KMS-11 (cell line): ENCODE results near the gene DDX31.

Source experiments
- H2AFZ ChIP-seq: fragments of 200-600 bp; sonication (generic); 2 replicates; pipeline ENCODE4 v1.6.1; 2016; ENCODE audit warnings: antibody characterized with exemption, mixed run types, low read depth
- H3K27ac ChIP-seq: fragments of 200-600 bp; sonication (generic); 2 replicates; pipeline ENCODE4 v1.6.1; 2016; ENCODE audit warnings: mild to moderate bottlenecking, mixed run types
- H3K27me3 ChIP-seq: fragments of 200-600 bp; sonication (generic); 2 replicates; pipeline ENCODE4 v1.6.1; 2017; ENCODE audit warnings: mild to moderate bottlenecking, low read depth, mixed run types, moderate library complexity; ENCODE audit not compliant: insufficient read depth
- H3K36me3 ChIP-seq: fragments of 200-600 bp; sonication (generic); 2 replicates; pipeline ENCODE4 v1.6.1; 2017; ENCODE audit warnings: mild to moderate bottlenecking, mixed run types; ENCODE audit not compliant: insufficient read depth
- H3K4me1 ChIP-seq: fragments of 200-600 bp; sonication (generic); 2 replicates; pipeline ENCODE4 v1.6.1; 2016; ENCODE audit warnings: mild to moderate bottlenecking, low read depth, mixed run types; ENCODE audit not compliant: poor library complexity, severe bottlenecking
- H3K4me2 ChIP-seq: fragments of 200-600 bp; sonication (generic); 2 replicates; pipeline ENCODE4 v1.7.0; 2016; ENCODE audit warnings: mild to moderate bottlenecking, mixed run types
- H3K4me3 ChIP-seq: fragments of 200-600 bp; sonication (generic); IDR thresholded peaks from 2 replicates; pipeline ENCODE4 v1.6.1; 2017; ENCODE audit warnings: low read depth, low read length, mixed read lengths; ENCODE audit not compliant: insufficient read depth
- H3K79me2 ChIP-seq: fragments of 200-600 bp; sonication (generic); 2 replicates; pipeline ENCODE4 v1.6.1; 2016; ENCODE audit warnings: low read depth, mixed run types; ENCODE audit not compliant: insufficient read depth
- H3K9ac ChIP-seq: fragments of 200-600 bp; sonication (generic); 2 replicates; pipeline ENCODE4 v1.6.1; 2016; ENCODE audit warnings: mild to moderate bottlenecking, mixed run types
- H4K20me1 ChIP-seq: fragments of 200-600 bp; sonication (generic); 2 replicates; pipeline ENCODE4 v1.6.1; 2016; ENCODE audit warnings: mild to moderate bottlenecking, mixed run types; ENCODE audit not compliant: insufficient read depth
- TF ChIP-seq, protein P1 (sequence below): fragments of 200-600 bp; sonication (generic); conservative IDR thresholded peaks from 2 replicates; pipeline ENCODE4 v1.6.1; 2017; ENCODE audit warnings: low read depth, mild to moderate bottlenecking, antibody characterized with exemption, low read length, moderate library complexity, mixed read lengths

The DDX31 gene

DNA sequence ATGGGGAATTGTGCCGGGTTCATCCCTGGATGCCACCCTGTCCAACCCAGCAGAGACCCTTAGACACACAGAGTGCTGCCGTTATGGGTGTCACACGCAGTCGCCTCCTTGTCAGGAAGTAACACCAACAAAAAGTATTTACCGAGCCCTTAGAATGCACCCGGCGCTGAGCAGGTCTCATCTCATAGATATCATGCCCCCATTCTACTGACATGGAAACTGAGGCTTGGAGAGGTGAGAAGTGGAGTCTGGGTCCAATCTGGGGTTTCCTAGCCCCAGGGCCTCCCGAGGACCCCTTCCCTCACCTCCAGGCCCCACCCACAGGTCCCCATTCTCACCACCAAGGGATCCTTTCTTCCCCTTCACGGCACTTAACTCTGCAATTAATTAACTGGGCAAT is 124.2 kb downstream of the DDX31 start:
- TF ChIP-seq, protein P1, sequence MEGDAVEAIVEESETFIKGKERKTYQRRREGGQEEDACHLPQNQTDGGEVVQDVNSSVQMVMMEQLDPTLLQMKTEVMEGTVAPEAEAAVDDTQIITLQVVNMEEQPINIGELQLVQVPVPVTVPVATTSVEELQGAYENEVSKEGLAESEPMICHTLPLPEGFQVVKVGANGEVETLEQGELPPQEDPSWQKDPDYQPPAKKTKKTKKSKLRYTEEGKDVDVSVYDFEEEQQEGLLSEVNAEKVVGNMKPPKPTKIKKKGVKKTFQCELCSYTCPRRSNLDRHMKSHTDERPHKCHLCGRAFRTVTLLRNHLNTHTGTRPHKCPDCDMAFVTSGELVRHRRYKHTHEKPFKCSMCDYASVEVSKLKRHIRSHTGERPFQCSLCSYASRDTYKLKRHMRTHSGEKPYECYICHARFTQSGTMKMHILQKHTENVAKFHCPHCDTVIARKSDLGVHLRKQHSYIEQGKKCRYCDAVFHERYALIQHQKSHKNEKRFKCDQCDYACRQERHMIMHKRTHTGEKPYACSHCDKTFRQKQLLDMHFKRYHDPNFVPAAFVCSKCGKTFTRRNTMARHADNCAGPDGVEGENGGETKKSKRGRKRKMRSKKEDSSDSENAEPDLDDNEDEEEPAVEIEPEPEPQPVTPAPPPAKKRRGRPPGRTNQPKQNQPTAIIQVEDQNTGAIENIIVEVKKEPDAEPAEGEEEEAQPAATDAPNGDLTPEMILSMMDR = no peak
- no peak overlapping the region for H2AFZ ChIP-seq
- no peaks in the 10 kb centered on the region for H3K36me3 ChIP-seq
- H3K4me2 ChIP-seq = no peak overlapping the region
- H4K20me1 ChIP-seq = no peaks in the 10 kb centered on the region
- no peaks in the 10 kb centered on the region for H3K4me1 ChIP-seq
- no peak overlapping the region for H3K27ac ChIP-seq
- no peaks in the 10 kb centered on the region for H3K79me2 ChIP-seq
- H3K4me3 ChIP-seq = no peak overlapping the region
- no peaks in the 10 kb centered on the region for H3K27me3 ChIP-seq
- H3K9ac ChIP-seq = no peak overlapping the region

DNA sequence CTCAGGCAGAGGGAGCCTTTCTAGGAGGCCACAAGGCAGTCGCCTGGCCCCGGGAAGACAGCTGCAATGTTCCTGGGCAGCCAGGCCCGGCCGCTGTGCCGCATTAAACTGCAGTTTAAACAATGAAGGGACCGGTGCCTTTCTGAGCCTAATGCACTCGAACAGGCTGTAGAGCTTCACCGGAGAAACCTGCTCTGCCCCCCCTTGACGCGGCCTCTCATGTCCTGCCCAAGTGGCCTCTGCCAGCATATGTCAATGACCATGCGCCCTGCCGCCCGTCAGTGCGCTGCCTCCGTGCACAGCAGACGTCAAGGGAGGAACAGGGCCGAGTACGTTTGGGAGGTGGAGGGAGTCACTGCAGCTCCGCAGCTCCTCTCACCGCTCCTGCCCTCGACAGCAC is 125.8 kb downstream of the DDX31 start:
- H3K4me3 ChIP-seq = no peak overlapping the region
- H3K36me3 ChIP-seq = no peaks in the 10 kb centered on the region
- H2AFZ ChIP-seq = no peak overlapping the region
- no peaks in the 10 kb centered on the region for H3K79me2 ChIP-seq
- no peak overlapping the region for H3K27ac ChIP-seq
- H3K27me3 ChIP-seq = no peaks in the 10 kb centered on the region
- no peaks in the 10 kb centered on the region for H3K4me1 ChIP-seq
- H3K4me2 ChIP-seq = no peak overlapping the region
- no peaks in the 10 kb centered on the region for H4K20me1 ChIP-seq
- TF ChIP-seq, protein P1 = no peak
- H3K9ac ChIP-seq = no peak overlapping the region

DNA sequence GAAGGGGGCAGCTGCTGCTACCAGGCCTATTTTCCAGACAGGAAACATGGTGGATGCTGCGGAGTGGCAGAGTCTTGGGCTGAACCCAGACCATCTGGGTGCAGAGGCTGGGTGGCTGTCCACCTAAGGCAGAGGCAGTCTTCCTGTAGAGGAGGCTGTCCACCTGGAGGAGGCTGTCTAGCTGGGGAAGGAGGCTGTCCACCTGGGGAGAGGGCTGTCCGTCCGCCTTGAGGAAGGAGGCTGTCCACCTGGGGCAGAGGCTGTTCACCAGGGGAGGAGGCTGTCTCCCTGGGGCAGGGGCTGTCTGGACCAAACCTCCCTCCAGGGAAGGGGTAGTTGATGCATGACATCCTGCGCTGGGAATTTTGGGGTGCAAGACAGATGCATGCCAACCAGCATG is 126.5 kb downstream of the DDX31 start:
- no peaks in the 10 kb centered on the region for H4K20me1 ChIP-seq
- H3K4me2 ChIP-seq = no peak overlapping the region
- no peaks in the 10 kb centered on the region for H3K4me1 ChIP-seq
- H3K27me3 ChIP-seq = no peaks in the 10 kb centered on the region
- no peak overlapping the region for H3K27ac ChIP-seq
- no peaks in the 10 kb centered on the region for H3K79me2 ChIP-seq
- H3K36me3 ChIP-seq = no peaks in the 10 kb centered on the region
- H3K9ac ChIP-seq = no peak overlapping the region
- H2AFZ ChIP-seq = no peak overlapping the region
- H3K4me3 ChIP-seq = no peak overlapping the region
- TF ChIP-seq, protein P1 = no peak
